H1 (cell line): Measurements from ENCODE around the gene RXRA. TPM values are rescaled to one million over a fixed set of nuclear protein-coding genes. Genes with fewer than 3 reads are reported as not detected.

Source experiments
- CBX5 ChIP-seq: fragments of 300-800, 300-1000 bp; sonication (generic); IDR thresholded peaks from 2 replicates; pipeline ENCODE4 v1.7.1; 2016; ENCODE audit warnings: antibody characterized with exemption, low read length, low read depth
- polyA plus RNA-seq, 7 experiments: library from polyadenylated mRNA; depleted of rRNA in 3 of 7; stranded (reverse) in 5 of 7; unstranded in 2 of 7; fragments of >200 nt in 5 of 7; fragments of 200-250 nt in 2 of 7; gene quantifications; 1 replicate in 5 of 7; 2 replicates in 1 of 7; 4 replicates in 1 of 7; pipeline versions ENCODE4 v1.2.1 to v1.2.3, GENCODE V29; 2011 to 2013; ENCODE audit warnings: missing spikeins in 2 of 7, mixed read lengths in 2 of 7
- total RNA-seq: library from RNA; stranded (reverse); fragmentation: NEBNext Ultra II Directional; extraction: Animal tissue kit (Norgen Biotek cat#: 25700); gene quantifications from 2 replicates; pipeline ENCODE4 v1.2.1, GENCODE V29; 2021
- TF ChIP-seq, protein P1 (sequence below): fragments of 300-600 bp; sonication (generic); IDR thresholded peaks from 2 replicates; pipeline ENCODE4 v1.7.1; 2012; ENCODE audit warnings: low read length, moderate library complexity, mild to moderate bottlenecking, inconsistent platforms; ENCODE audit not compliant: insufficient replicate concordance

Gene RXRA
- total and polyA plus RNA-seq, 2 of the 8 experiments (the other 6 are each of a cell fraction or from before 2014, with no cell fraction given), result 9.8 to 29.4 TPM

DNA sequence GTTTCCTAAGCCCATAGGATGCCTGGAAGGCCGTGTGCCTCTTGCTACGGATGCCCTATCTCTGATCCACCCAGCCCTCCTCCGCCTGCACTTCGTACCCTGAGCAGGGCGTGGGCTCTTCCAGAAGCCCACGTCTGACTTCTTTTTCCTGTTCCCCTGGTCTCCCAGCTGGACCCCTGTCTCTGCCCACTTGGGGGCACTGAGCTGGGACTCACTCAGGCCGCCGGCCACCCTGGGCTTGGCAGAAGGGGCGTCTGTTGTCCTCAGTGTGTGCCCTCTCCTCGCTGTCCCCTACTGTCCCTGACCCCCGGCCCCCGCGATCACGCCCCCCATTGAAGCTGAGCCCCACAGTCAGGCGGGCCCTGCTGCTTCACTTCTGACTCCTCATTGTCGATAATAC lies 22.0 kb upstream of the RXRA start (continued):
- TF ChIP-seq, protein P1, sequence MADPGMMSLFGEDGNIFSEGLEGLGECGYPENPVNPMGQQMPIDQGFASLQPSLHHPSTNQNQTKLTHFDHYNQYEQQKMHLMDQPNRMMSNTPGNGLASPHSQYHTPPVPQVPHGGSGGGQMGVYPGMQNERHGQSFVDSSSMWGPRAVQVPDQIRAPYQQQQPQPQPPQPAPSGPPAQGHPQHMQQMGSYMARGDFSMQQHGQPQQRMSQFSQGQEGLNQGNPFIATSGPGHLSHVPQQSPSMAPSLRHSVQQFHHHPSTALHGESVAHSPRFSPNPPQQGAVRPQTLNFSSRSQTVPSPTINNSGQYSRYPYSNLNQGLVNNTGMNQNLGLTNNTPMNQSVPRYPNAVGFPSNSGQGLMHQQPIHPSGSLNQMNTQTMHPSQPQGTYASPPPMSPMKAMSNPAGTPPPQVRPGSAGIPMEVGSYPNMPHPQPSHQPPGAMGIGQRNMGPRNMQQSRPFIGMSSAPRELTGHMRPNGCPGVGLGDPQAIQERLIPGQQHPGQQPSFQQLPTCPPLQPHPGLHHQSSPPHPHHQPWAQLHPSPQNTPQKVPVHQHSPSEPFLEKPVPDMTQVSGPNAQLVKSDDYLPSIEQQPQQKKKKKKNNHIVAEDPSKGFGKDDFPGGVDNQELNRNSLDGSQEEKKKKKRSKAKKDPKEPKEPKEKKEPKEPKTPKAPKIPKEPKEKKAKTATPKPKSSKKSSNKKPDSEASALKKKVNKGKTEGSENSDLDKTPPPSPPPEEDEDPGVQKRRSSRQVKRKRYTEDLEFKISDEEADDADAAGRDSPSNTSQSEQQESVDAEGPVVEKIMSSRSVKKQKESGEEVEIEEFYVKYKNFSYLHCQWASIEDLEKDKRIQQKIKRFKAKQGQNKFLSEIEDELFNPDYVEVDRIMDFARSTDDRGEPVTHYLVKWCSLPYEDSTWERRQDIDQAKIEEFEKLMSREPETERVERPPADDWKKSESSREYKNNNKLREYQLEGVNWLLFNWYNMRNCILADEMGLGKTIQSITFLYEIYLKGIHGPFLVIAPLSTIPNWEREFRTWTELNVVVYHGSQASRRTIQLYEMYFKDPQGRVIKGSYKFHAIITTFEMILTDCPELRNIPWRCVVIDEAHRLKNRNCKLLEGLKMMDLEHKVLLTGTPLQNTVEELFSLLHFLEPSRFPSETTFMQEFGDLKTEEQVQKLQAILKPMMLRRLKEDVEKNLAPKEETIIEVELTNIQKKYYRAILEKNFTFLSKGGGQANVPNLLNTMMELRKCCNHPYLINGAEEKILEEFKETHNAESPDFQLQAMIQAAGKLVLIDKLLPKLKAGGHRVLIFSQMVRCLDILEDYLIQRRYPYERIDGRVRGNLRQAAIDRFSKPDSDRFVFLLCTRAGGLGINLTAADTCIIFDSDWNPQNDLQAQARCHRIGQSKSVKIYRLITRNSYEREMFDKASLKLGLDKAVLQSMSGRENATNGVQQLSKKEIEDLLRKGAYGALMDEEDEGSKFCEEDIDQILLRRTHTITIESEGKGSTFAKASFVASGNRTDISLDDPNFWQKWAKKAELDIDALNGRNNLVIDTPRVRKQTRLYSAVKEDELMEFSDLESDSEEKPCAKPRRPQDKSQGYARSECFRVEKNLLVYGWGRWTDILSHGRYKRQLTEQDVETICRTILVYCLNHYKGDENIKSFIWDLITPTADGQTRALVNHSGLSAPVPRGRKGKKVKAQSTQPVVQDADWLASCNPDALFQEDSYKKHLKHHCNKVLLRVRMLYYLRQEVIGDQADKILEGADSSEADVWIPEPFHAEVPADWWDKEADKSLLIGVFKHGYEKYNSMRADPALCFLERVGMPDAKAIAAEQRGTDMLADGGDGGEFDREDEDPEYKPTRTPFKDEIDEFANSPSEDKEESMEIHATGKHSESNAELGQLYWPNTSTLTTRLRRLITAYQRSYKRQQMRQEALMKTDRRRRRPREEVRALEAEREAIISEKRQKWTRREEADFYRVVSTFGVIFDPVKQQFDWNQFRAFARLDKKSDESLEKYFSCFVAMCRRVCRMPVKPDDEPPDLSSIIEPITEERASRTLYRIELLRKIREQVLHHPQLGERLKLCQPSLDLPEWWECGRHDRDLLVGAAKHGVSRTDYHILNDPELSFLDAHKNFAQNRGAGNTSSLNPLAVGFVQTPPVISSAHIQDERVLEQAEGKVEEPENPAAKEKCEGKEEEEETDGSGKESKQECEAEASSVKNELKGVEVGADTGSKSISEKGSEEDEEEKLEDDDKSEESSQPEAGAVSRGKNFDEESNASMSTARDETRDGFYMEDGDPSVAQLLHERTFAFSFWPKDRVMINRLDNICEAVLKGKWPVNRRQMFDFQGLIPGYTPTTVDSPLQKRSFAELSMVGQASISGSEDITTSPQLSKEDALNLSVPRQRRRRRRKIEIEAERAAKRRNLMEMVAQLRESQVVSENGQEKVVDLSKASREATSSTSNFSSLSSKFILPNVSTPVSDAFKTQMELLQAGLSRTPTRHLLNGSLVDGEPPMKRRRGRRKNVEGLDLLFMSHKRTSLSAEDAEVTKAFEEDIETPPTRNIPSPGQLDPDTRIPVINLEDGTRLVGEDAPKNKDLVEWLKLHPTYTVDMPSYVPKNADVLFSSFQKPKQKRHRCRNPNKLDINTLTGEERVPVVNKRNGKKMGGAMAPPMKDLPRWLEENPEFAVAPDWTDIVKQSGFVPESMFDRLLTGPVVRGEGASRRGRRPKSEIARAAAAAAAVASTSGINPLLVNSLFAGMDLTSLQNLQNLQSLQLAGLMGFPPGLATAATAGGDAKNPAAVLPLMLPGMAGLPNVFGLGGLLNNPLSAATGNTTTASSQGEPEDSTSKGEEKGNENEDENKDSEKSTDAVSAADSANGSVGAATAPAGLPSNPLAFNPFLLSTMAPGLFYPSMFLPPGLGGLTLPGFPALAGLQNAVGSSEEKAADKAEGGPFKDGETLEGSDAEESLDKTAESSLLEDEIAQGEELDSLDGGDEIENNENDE, result no peak
- no peak for TF ChIP-seq CBX5
- TF ChIP-seq, all 59 proteins: peak for 0
